Kidney (tissue), 14 donors: ENCODE measurements around the gene CLCNKB. TPM values are rescaled to one million over a fixed set of nuclear protein-coding genes. Genes with fewer than 3 reads are reported as not detected.

Experiments
- DNase-seq, 5 donors: peaks; one replicate each; pipeline ENCODE4 v3.0.0-alpha.2; 2013 to 2020
- FAIRE-seq: peaks from 2 replicates; lab custom pipeline; 2012; peaks lifted over from hg19 to GRCh38; lab: Jason Lieb, UNC
- H3K27ac ChIP-seq, 2 donors: one replicate each; pipeline ENCODE4 v1.7.0; 2013; ENCODE audit warnings: low read depth in 2 of 2, low read length in 2 of 2, inconsistent platforms in 1 of 2
- H3K27me3 ChIP-seq: one replicate; pipeline ENCODE4 v1.7.1; 2013; ENCODE audit warnings: low read length, inconsistent platforms; ENCODE audit not compliant: control insufficient read depth, insufficient read depth
- H3K36me3 ChIP-seq, 3 donors: one replicate each; pipeline versions ENCODE4 v1.7.0 to v1.7.1; 2013; ENCODE audit warnings: low read length in 3 of 3, control low read depth in 1 of 3, inconsistent platforms in 1 of 3; ENCODE audit not compliant: insufficient read depth in 3 of 3, control insufficient read depth in 2 of 3
- H3K4me1 ChIP-seq, 3 donors: one replicate each; pipeline versions ENCODE4 v1.7.0 to v1.7.1; 2013; ENCODE audit warnings: low read length in 3 of 3, inconsistent platforms in 1 of 3, low read depth in 1 of 3; ENCODE audit not compliant: control insufficient read depth in 2 of 3, insufficient read depth in 2 of 3
- H3K4me3 ChIP-seq, 3 donors: one replicate each; pipeline versions ENCODE4 v1.7.0 to v1.8.1; 2013; ENCODE audit warnings: low read length in 3 of 3, control low read depth in 1 of 3, inconsistent platforms in 1 of 3
- H3K9ac ChIP-seq, 3 donors: one replicate each; pipeline versions ENCODE4 v1.7.0 to v1.7.1; 2013; ENCODE audit warnings: low read length in 3 of 3, control low read depth in 1 of 3, inconsistent platforms in 1 of 3
- H3K9me3 ChIP-seq, 3 donors: one replicate each; pipeline versions ENCODE4 v1.7.0 to v1.7.1; 2013; ENCODE audit warnings: low read length in 3 of 3, control low read depth in 1 of 3, inconsistent platforms in 1 of 3; ENCODE audit not compliant: control insufficient read depth in 2 of 3, insufficient read depth in 1 of 3
- CTCF ChIP-seq: IDR thresholded peaks from 3 replicates; pipeline ENCODE4 v1.5.1; 2012; ENCODE audit warnings: mild to moderate bottlenecking, moderate library complexity, borderline replicate concordance; ENCODE audit not compliant: insufficient read depth; ENCODE audit errors: extremely low read depth
- intact Hi-C: fragments of 100-400 bp; cut with DNase I; formaldehyde crosslinking; loops from one replicate; pipeline ENCODE4 v1.11.1; 2022
- polyA plus RNA-seq: library from polyadenylated mRNA; stranded (reverse); fragments of 350-450 nt; fragmentation: Illumina TruSeq; extraction: RNeasy Lipid Tissue Mini Kit (QIAGEN cat#74804); gene quantifications from one replicate; pipeline ENCODE4 v1.2.3, GENCODE V29; 2014; ENCODE audit warnings: low read depth, low replicate concordance; ENCODE audit not compliant: insufficient read depth
- total RNA-seq: library from RNA; stranded (reverse); fragmentation: NEBNext Ultra II Directional; extraction: Animal tissue kit (Norgen Biotek cat#: 25700); gene quantifications from one replicate; pipeline ENCODE4 v1.2.1, GENCODE V29; 2021
- donor health status: control.
- donor health status: control.
- donor health status: control.
- donor health status: control.
- donor health status: control.
- donor health status: DM: yes; HTN: yes; CAD: no.
- donor health status: Normal renal cell carcinoma (clear cell type).

The CLCNKB gene
- total and polyA plus RNA-seq, 2 donors from 2014 or later = 60.6 to 519 TPM

- Histone ChIP-seq H3K27me3 (no peaks in the 10 kb centered on the region), H3K4me1 (no peaks in the 10 kb centered on the region), H3K9ac (no peak overlapping the region), H3K36me3 (no peaks in the 10 kb centered on the region), H3K4me3 (no peak overlapping the region), H3K9me3 (no peaks in the 10 kb centered on the region), H3K27ac (no peak overlapping the region)
- TF ChIP-seq CTCF = no peak
- FAIRE-seq (no peak), DNase-seq (no peak)
- intact Hi-C loops = loop anchor here (10.0 kb wide), 1 partner anchor 49 kb away; no protein-coding TSS in a partner anchor
Measured at GRCh38 chr1:16005597-16005996, 38.0 kb upstream of the CLCNKB start.

- peak in 1 of 5 donors; percentile 66 for DNase-seq
- H3K27me3 ChIP-seq = no peaks in the 10 kb centered on the region
- no peaks in the 10 kb centered on the region for H3K36me3 ChIP-seq
- H3K9me3 ChIP-seq = no peaks in the 10 kb centered on the region
- no peak overlapping the region for H3K9ac ChIP-seq
- intact Hi-C loops = loop anchor here (10.0 kb wide), 1 partner anchor 49 kb away; no protein-coding TSS in a partner anchor
- H3K27ac ChIP-seq = no peak overlapping the region
- no peak for FAIRE-seq
- no peaks in the 10 kb centered on the region for H3K4me1 ChIP-seq
- TF ChIP-seq CTCF = no peak
- no peak overlapping the region for H3K4me3 ChIP-seq
Measured at GRCh38 chr1:16006010-16006409, 37.6 kb upstream of the CLCNKB start.

DNA sequence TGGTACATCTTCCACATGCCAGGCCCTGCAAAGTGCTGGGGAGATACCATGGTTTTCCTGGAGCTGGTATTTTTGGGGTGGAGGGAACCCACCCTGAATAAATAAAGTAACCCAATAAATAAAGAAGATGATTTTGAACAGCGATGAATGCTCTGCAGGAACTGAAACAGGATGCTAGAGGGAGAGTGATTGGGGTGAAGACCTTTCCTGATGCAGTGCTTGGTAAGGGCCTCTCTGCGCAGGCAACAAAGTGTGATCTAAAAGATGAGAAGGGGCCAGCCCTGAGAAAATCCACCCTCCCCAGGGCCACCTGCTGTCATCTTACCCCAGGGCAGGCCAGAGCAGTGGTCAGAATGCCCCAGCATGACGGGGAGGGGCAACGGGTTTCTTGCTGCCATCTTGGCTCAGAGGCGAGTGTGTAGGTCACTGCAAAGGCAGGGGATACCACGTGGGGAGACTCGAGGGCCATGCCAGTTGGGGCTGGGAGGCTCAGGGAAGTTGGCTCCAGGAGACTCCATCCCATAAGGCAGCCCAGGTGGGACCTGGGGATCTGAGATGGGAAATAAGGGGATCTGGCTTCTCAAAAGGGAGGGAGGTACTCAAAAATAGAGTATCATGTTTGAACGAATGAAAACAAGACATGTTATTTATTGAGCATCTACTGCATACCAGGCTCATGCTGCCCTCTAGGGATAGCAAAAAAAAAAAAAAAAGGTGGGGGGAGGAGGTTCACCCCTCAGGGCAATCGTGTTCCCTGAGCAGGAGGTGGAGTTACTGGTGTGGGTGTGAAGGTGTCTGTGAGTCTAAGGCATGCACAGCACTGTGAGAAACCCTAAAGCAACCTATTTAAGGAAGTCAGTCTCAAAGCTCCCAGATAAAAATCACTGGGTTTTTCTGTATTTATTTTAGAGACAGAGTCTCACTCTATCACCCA lies 36.8 kb upstream of the CLCNKB start:
- DNase-seq = peak in 1 of 5 donors; percentile 62
- no peaks in the 10 kb centered on the region for H3K9me3 ChIP-seq
- no peak for FAIRE-seq
- TF ChIP-seq CTCF = no peak
- intact Hi-C loops = loop anchor here (10.0 kb wide), 1 partner anchor 48 kb away; no protein-coding TSS in a partner anchor
- H3K9ac ChIP-seq = no peak overlapping the region
- H3K27me3 ChIP-seq = no peaks in the 10 kb centered on the region
- no peaks in the 10 kb centered on the region for H3K4me1 ChIP-seq
- no peaks in the 10 kb centered on the region for H3K36me3 ChIP-seq
- no peak overlapping the region for H3K27ac ChIP-seq
- H3K4me3 ChIP-seq = no peak overlapping the region
